ENCODE measurements around the gene IFITM5.
"Not testable (repeated sequence)": the region's sequence is repeated elsewhere in the genome, so short reads cannot be mapped to it uniquely, and the experiment has no call there.

DNA sequence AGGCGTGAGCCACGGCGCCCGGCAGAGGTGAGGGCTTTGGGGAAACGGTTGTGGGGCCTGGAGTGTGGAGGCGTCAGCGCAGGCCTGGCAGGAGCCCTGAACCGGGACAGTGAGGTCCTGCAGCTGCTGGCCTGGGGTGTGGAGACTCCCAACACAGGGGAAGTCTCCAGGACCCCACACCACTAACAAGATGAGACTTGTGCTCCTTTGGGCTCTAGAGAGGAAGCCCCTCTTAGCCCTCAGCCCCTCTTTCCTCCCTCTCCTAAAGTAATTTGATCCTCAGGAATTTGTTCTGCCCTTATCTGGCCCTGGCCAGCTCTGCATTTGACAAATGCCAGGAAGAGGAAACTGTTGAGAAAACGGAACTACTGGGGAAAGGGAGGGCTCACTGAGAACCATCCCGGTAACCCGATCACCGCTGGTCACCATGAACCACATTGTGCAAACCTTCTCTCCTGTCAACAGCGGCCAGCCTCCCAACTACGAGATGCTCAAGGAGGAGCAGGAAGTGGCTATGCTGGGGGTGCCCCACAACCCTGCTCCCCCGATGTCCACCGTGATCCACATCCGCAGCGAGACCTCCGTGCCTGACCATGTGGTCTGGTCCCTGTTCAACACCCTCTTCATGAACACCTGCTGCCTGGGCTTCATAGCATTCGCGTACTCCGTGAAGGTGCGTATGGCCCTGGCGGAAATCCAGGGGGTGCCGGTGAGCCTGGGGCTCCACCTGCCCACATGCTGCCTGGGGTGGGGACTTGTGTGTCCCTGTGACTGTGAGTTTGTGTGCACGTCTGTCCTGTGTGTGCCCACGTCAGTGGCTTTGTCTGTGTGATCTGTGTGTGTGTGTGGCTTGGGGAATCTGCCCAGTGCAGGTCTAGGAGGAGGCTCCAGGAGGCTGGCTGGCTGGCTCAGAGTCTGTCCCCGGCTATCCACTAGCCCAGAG lies 8.7 kb upstream of the IFITM5 start, which contains the start of gene IFITM2:
- not testable (repeated sequence) for TF ChIP-seq ZSCAN23 (tag by site-specific recombination; IDR thresholded peaks at IDR 0.05); ZNF223 (tag by site-specific recombination; IDR thresholded peaks at IDR 0.05); ZNF48 (tag by site-specific recombination; IDR thresholded peaks at IDR 0.05); ZNF274 (IDR thresholded peaks at IDR 0.05; ENCODE audit: low read length); ZNF274 (tag by site-specific recombination; IDR thresholded peaks at IDR 0.05; ENCODE audit: borderline replicate concordance); ZNF214 (tag by site-specific recombination; IDR thresholded peaks at IDR 0.05; ENCODE audit: borderline replicate concordance); ZNF501 (tag by site-specific recombination; IDR thresholded peaks at IDR 0.05)
- TF ChIP-seq, protein P1, sequence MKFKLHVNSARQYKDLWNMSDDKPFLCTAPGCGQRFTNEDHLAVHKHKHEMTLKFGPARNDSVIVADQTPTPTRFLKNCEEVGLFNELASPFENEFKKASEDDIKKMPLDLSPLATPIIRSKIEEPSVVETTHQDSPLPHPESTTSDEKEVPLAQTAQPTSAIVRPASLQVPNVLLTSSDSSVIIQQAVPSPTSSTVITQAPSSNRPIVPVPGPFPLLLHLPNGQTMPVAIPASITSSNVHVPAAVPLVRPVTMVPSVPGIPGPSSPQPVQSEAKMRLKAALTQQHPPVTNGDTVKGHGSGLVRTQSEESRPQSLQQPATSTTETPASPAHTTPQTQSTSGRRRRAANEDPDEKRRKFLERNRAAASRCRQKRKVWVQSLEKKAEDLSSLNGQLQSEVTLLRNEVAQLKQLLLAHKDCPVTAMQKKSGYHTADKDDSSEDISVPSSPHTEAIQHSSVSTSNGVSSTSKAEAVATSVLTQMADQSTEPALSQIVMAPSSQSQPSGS (tag by site-specific recombination; IDR thresholded peaks at IDR 0.05; ENCODE audit: low read depth) = not testable (repeated sequence)
- TF ChIP-seq, protein P2, sequence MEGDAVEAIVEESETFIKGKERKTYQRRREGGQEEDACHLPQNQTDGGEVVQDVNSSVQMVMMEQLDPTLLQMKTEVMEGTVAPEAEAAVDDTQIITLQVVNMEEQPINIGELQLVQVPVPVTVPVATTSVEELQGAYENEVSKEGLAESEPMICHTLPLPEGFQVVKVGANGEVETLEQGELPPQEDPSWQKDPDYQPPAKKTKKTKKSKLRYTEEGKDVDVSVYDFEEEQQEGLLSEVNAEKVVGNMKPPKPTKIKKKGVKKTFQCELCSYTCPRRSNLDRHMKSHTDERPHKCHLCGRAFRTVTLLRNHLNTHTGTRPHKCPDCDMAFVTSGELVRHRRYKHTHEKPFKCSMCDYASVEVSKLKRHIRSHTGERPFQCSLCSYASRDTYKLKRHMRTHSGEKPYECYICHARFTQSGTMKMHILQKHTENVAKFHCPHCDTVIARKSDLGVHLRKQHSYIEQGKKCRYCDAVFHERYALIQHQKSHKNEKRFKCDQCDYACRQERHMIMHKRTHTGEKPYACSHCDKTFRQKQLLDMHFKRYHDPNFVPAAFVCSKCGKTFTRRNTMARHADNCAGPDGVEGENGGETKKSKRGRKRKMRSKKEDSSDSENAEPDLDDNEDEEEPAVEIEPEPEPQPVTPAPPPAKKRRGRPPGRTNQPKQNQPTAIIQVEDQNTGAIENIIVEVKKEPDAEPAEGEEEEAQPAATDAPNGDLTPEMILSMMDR (tag by site-specific recombination; IDR thresholded peaks at IDR 0.05) = not testable (repeated sequence)

All from HEK293 (cell line).